ENCODE data around the gene KCTD10. TPM values are rescaled to one million over a fixed set of nuclear protein-coding genes. Genes with fewer than 3 reads are reported as not detected.
"Not testable (repeated sequence)": the region's sequence is repeated elsewhere in the genome, so short reads cannot be mapped to it uniquely, and the experiment has no call there.

The KCTD10 gene
- total RNA-seq, 1 donor from 2014 or later, result 61.4 TPM

GRCh38 chr12:109422251-109422650 lies 54.8 kb downstream of the KCTD10 start:
- DNase-seq, result no peak
- Histone ChIP-seq H3K27ac (no peak overlapping the region), H3K4me1 (no peaks in the 10 kb centered on the region), H3K36me3 (no peaks in the 10 kb centered on the region), H3K9me3 (no peaks in the 10 kb centered on the region), H3K4me3 (no peak overlapping the region), H3K27me3 (ENCODE audit: low read depth) (no peaks in the 10 kb centered on the region)
- TF ChIP-seq CTCF (IDR thresholded peaks at IDR 0.05), result no peak
- intact Hi-C loops (cut with DNase I), result no loop called here
- no peak for ATAC-seq

GRCh38 chr12:109421355-109422087 lies 55.6 kb downstream of the KCTD10 start:
- Histone ChIP-seq H3K4me3 (no peak overlapping the region), H3K36me3 (no peaks in the 10 kb centered on the region), H3K27me3 (ENCODE audit: low read depth) (no peaks in the 10 kb centered on the region), H3K9me3 (no peaks in the 10 kb centered on the region), H3K27ac (no peak overlapping the region), H3K4me1 (no peaks in the 10 kb centered on the region)
- no peak for DNase-seq
- no peak for ATAC-seq
- no peak for TF ChIP-seq CTCF (IDR thresholded peaks at IDR 0.05)
- intact Hi-C loops (cut with DNase I), result no loop called here

- intact Hi-C loops (cut with DNase I), result no loop called here
- Histone ChIP-seq H3K36me3 (no peaks in the 10 kb centered on the region), H3K27me3 (ENCODE audit: low read depth) (no peaks in the 10 kb centered on the region), H3K4me3 (no peak overlapping the region), H3K27ac (no peak overlapping the region), H3K4me1 (no peaks in the 10 kb centered on the region), H3K9me3 (no peaks in the 10 kb centered on the region)
- DNase-seq, result no peak
- ATAC-seq, result no peak
- TF ChIP-seq CTCF (IDR thresholded peaks at IDR 0.05), result no peak
These were observed 58.1 kb downstream of the KCTD10 start for GRCh38 chr12:109418848-109419480.

- H3K36me3 ChIP-seq; ATAC-seq; DNase-seq; H3K27me3 ChIP-seq (ENCODE audit: low read depth); intact Hi-C loops (cut with DNase I); H3K4me1 ChIP-seq; H3K4me3 ChIP-seq; H3K9me3 ChIP-seq; H3K27ac ChIP-seq: not testable (repeated sequence)
These were observed 71.0 kb downstream of the KCTD10 start for GRCh38 chr12:109406147-109406546.

- H3K4me3 ChIP-seq; ATAC-seq; H3K36me3 ChIP-seq; H3K27ac ChIP-seq; H3K9me3 ChIP-seq; intact Hi-C loops (cut with DNase I); DNase-seq; H3K27me3 ChIP-seq (ENCODE audit: low read depth); H3K4me1 ChIP-seq: not testable (repeated sequence)
These were observed 72.3 kb downstream of the KCTD10 start for GRCh38 chr12:109404841-109405240.

Other genes starting within 250 kb of the KCTD10 start
- gene FOXN4, start 168.0 kb downstream of the KCTD10 start, total RNA-seq, result not detected
- gene MYO1H, start 129.4 kb downstream of the KCTD10 start, total RNA-seq, result 0.30 TPM
- gene UBE3B, start 334 bp upstream of the KCTD10 start, total RNA-seq, result 40.1 TPM
- 55.0 TPM for gene MMAB, start 96.2 kb upstream of the KCTD10 start, total RNA-seq
- 25.1 TPM for gene MVK, start 96.5 kb upstream of the KCTD10 start, total RNA-seq
- gene FAM222A, start 236.5 kb upstream of the KCTD10 start, total RNA-seq, result 2.4 TPM

Measured in lower lobe of right lung (tissue), 2 donors.